Eye (tissue), 1 donor: Measurements from ENCODE around the gene SARNP.
"Not testable (repeated sequence)": the region's sequence is repeated elsewhere in the genome, so short reads cannot be mapped to it uniquely, and the experiment has no call there.

Experiments used
- DNase-seq: peaks from one replicate; pipeline ENCODE4 v3.0.0-alpha.2; 2015

The SARNP gene

GRCh38 chr12:55817345-55818139 is at the start of gene SARNP, which contains the start of gene ORMDL2:
TSS of gene SARNP (minus strand) at chr12:55817724. CDS start at chr12:55817701, 23 bp downstream.
TSS of gene ORMDL2 (plus strand) at chr12:55818041. CDS start at chr12:55819000, 959 bp downstream.
- peak; percentile 100 for DNase-seq

GRCh38 chr12:55866454-55867004 is 49.0 kb upstream of the SARNP start:
- DNase-seq = not testable (repeated sequence)

GRCh38 chr12:55865327-55865726 is 47.8 kb upstream of the SARNP start:
- no peak for DNase-seq

GRCh38 chr12:55862931-55863330 is 45.4 kb upstream of the SARNP start:
- DNase-seq = not testable (repeated sequence)

- no peak for DNase-seq
These were observed 44.8 kb upstream of the SARNP start for GRCh38 chr12:55862286-55862685.

GRCh38 chr12:55861871-55862270 is 44.3 kb upstream of the SARNP start:
- DNase-seq = no peak

- DNase-seq = no peak
These were observed 43.9 kb upstream of the SARNP start for GRCh38 chr12:55861396-55861795.

GRCh38 chr12:55852740-55853139 is 35.2 kb upstream of the SARNP start:
- no peak for DNase-seq

GRCh38 chr12:55850893-55851292 is 33.4 kb upstream of the SARNP start:
- DNase-seq = no peak

GRCh38 chr12:55850401-55850800 is 32.9 kb upstream of the SARNP start:
- DNase-seq = no peak

GRCh38 chr12:55849616-55850343 is 32.3 kb upstream of the SARNP start:
- no peak for DNase-seq

- peak; percentile 89 for DNase-seq
These were observed 30.2 kb upstream of the SARNP start for GRCh38 chr12:55847603-55848291.

GRCh38 chr12:55847033-55847432 is 29.5 kb upstream of the SARNP start:
- peak; percentile 19 for DNase-seq

- no peak for DNase-seq
These were observed 28.4 kb upstream of the SARNP start for GRCh38 chr12:55845785-55846496.

GRCh38 chr12:55845361-55845760 is 27.8 kb upstream of the SARNP start:
- no peak for DNase-seq

GRCh38 chr12:55844961-55845360 is 27.4 kb upstream of the SARNP start:
- DNase-seq = no peak

- DNase-seq = no peak
These were observed 25.9 kb upstream of the SARNP start for GRCh38 chr12:55843431-55843830.

- DNase-seq = peak; percentile 33
These were observed 25.3 kb upstream of the SARNP start, which contains the start of gene MMP19 for GRCh38 chr12:55842681-55843429. TSS of gene MMP19 (minus strand) at chr12:55842936. CDS start at chr12:55842830, 106 bp downstream.

GRCh38 chr12:55840581-55841351 is 23.2 kb upstream of the SARNP start:
- no peak for DNase-seq

GRCh38 chr12:55839345-55840140 is 22.0 kb upstream of the SARNP start:
- no peak for DNase-seq
